GM12878 (cell line): ENCODE results near the gene WBP4. TPM values are rescaled to one million over a fixed set of nuclear protein-coding genes. Genes with fewer than 3 reads are reported as not detected.

Experiments
- BMI1 ChIP-seq: fragments of 450-650 bp; IDR thresholded peaks from 2 replicates; pipeline ENCODE4 v1.6.1; 2016; ENCODE audit warnings: mild to moderate bottlenecking, moderate library complexity, borderline replicate concordance
- CUX1 ChIP-seq: IDR thresholded peaks from 2 replicates; pipeline ENCODE4 v1.6.1; 2012; ENCODE audit warnings: improper control_type of control experiment, low read depth, low read length; ENCODE audit not compliant: insufficient replicate concordance
- DPF2 ChIP-seq: fragments of 450-650 bp; IDR thresholded peaks from 2 replicates; pipeline ENCODE4 v1.6.1; 2017; ENCODE audit warnings: mild to moderate bottlenecking
- E4F1 ChIP-seq: fragments of 450-650 bp; IDR thresholded peaks from 2 replicates; pipeline ENCODE4 v1.6.1; 2018; ENCODE audit warnings: borderline replicate concordance, mild to moderate bottlenecking; ENCODE audit not compliant: partially characterized antibody
- ESRRA ChIP-seq: IDR thresholded peaks from 2 replicates; pipeline ENCODE4 v1.6.1; 2012; ENCODE audit warnings: mild to moderate bottlenecking, low read length, improper control_type of control experiment
- HDGF ChIP-seq: fragments of 450-650 bp; IDR thresholded peaks from 2 replicates; pipeline ENCODE4 v1.6.1; 2016; ENCODE audit warnings: antibody characterized with exemption
- IKZF2 ChIP-seq, 2 experiments: fragments of 450-650 bp; IDR thresholded peaks; 2 replicates each; pipeline ENCODE4 v1.6.1; 2017; ENCODE audit warnings: mild to moderate bottlenecking in 2 of 2, moderate library complexity in 2 of 2
- IRF4 ChIP-seq: IDR thresholded peaks from 2 replicates; pipeline ENCODE4 v1.6.1; 2011; ENCODE audit warnings: low read depth, low read length
- MEF2B ChIP-seq: fragments of 450-650 bp; IDR thresholded peaks from 2 replicates; pipeline ENCODE4 v1.6.1; 2018; ENCODE audit warnings: mild to moderate bottlenecking, moderate library complexity; ENCODE audit not compliant: partially characterized antibody, poor library complexity, severe bottlenecking
- MLLT1 ChIP-seq: fragments of 450-650 bp; IDR thresholded peaks from 2 replicates; pipeline ENCODE4 v1.6.1; 2016; ENCODE audit warnings: mild to moderate bottlenecking
- PAX5 ChIP-seq: IDR thresholded peaks from 2 replicates; pipeline ENCODE4 v1.6.1; 2011; ENCODE audit warnings: low read depth, low read length, borderline replicate concordance
- PAX8 ChIP-seq: fragments of 450-650 bp; IDR thresholded peaks from 2 replicates; pipeline ENCODE4 v1.6.1; 2017; ENCODE audit warnings: mild to moderate bottlenecking, moderate library complexity
- RELB ChIP-seq: fragments of 450-650 bp; IDR thresholded peaks from 2 replicates; pipeline ENCODE4 v1.6.1; 2017; ENCODE audit warnings: low read depth, mild to moderate bottlenecking, moderate library complexity
- RUNX3 ChIP-seq: IDR thresholded peaks from 2 replicates; pipeline ENCODE4 v1.6.1; 2012; ENCODE audit warnings: low read length, inconsistent platforms
- ZNF24 ChIP-seq: fragments of 450-650 bp; IDR thresholded peaks from 2 replicates; pipeline ENCODE4 v1.6.1; 2017; ENCODE audit warnings: antibody characterized with exemption, mild to moderate bottlenecking
- ZNF384 ChIP-seq: IDR thresholded peaks from 2 replicates; pipeline ENCODE4 v1.6.1; 2012; ENCODE audit warnings: low read depth, mild to moderate bottlenecking, low read length, improper control_type of control experiment, borderline replicate concordance
- polyA plus RNA-seq, 11 experiments: library from polyadenylated mRNA; depleted of rRNA in 4 of 11; unstranded in 6 of 11; stranded (reverse) in 5 of 11; fragments of >200 nt; fragmentation: Nextera tagmentation in 4 of 11; fragmentation: Illumina TruSeq in 1 of 11; extraction: Ambion mirVana in 4 of 11; extraction: Trizol in 1 of 11; gene quantifications; 1 replicate in 1 of 11; 2 replicates in 10 of 11; pipeline versions ENCODE4 v1.2.1 to v1.2.3, GENCODE V29; 2011 to 2016; ENCODE audit warnings: inconsistent platforms in 2 of 11, missing spikeins in 2 of 11, low read depth in 1 of 11
- total RNA-seq, 4 experiments: library from RNA; depleted of rRNA in 3 of 4; stranded (reverse); fragments of >200 nt in 3 of 4; fragmentation: Illumina TruSeq in 1 of 4; extraction: Trizol in 1 of 4; gene quantifications; 2 replicates each; pipeline versions ENCODE4 v1.2.1 to v1.2.3, GENCODE V29; 2013 to 2021
- TF ChIP-seq, protein P1 (sequence below): fragments of 450-650 bp; IDR thresholded peaks from 2 replicates; pipeline ENCODE4 v1.6.1; 2016; ENCODE audit warnings: mild to moderate bottlenecking

WBP4 gene
- total and polyA plus RNA-seq, 10 of the 15 experiments (the other 5 are each of a cell fraction or from before 2014, with no cell fraction given) = 7.4 to 21.6 (median 14.2) TPM

DNA sequence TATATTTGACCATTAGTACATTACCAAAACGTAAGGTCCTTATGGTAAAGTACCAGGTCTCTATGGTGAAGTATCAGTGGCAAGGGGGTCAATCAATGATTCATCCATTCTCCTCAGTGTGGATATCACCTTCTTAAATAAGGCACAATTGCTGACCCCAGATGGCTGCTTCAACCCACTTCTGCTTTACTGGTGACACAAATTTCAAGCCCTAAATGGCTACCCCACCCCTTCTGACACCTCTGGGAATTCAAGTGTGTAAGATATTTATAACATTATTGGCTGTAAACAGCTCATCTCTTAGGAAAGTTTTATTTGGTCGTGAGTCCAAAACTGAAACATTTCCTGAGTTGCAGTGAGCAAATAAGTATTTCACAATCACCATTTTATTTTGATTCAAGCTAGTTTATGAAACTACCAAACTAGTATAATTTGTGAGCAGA, 7.9 kb upstream of the WBP4 start (continued):
- TF ChIP-seq PAX8 = no peak
- TF ChIP-seq CUX1 = peak; percentile 83
- TF ChIP-seq, protein P1, sequence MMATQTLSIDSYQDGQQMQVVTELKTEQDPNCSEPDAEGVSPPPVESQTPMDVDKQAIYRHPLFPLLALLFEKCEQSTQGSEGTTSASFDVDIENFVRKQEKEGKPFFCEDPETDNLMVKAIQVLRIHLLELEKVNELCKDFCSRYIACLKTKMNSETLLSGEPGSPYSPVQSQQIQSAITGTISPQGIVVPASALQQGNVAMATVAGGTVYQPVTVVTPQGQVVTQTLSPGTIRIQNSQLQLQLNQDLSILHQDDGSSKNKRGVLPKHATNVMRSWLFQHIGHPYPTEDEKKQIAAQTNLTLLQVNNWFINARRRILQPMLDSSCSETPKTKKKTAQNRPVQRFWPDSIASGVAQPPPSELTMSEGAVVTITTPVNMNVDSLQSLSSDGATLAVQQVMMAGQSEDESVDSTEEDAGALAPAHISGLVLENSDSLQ = peak; percentile 70
- peak; percentile 72; the same call in 1 of the 2 replicates for TF ChIP-seq MLLT1
- peak; percentile 54 for TF ChIP-seq RUNX3
- no peak for TF ChIP-seq ESRRA
- TF ChIP-seq IRF4 = no peak
- no peak for TF ChIP-seq E4F1
- peak; percentile 79 for TF ChIP-seq DPF2
- TF ChIP-seq RELB = peak; percentile 85
- 0 out of 2 replicates have a peak, but pooled peaks have one; percentile 13 for TF ChIP-seq ZNF384
- peak; percentile 70 to 84; a peak in 2 of 4 replicates for TF ChIP-seq IKZF2 (IDR thresholded peaks at IDR 0.05)
- 0 out of 2 replicates have a peak, but pooled peaks have one; percentile 23 for TF ChIP-seq PAX5
- TF ChIP-seq BMI1 = peak; percentile 64; the same call in 1 of the 2 replicates
- TF ChIP-seq ZNF24 = 0 out of 2 replicates have a peak, but pooled peaks have one; percentile 39
- TF ChIP-seq MEF2B = peak; percentile 95
- TF ChIP-seq HDGF = peak; percentile 8; the same call in 1 of the 2 replicates
